ENCODE measurements around the gene MTCH1.
"Not testable (repeated sequence)": the region's sequence is repeated elsewhere in the genome, so short reads cannot be mapped to it uniquely, and the experiment has no call there.

The MTCH1 gene

DNA sequence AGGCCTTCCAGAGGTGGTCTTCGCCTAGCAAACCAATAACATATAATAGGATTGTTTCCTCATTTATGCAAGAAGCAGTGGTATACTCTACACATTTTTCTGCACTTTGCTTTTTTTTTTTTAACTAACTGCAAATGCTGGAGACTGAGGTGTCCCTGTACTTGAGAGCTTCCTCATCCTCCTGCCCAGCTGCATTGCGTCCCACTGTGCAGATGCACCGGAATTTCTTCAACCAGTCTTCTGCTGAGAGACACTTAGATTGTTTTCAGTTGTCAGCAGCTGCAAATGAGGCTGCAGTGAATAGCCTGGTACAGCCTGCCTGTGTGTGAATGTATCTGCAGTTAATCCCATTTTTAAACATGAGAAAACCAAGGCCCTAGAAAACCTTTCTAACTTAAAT lies 31.0 kb upstream of the MTCH1 start:
- DNase-seq: no peak

DNA sequence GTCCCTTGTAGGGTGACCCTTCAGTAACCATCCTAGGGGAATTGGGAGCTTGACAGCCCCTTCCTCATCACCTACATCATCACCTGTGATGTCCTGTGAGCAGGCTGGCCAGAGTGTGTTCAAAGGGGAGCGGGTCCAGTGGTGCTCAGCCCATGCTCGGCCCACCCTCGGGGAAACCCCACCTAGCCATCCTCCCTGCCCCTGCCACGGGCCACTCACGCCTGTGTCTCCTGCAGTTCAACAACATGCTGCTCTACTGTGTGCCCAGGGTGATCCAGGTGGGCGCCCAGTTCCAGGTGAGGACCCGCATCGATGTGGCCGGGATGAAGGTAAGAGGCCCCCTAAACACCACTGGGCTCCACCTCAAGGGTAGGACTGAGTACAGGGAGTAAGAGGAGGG lies 29.5 kb upstream of the MTCH1 start:
- no peak for DNase-seq

DNA sequence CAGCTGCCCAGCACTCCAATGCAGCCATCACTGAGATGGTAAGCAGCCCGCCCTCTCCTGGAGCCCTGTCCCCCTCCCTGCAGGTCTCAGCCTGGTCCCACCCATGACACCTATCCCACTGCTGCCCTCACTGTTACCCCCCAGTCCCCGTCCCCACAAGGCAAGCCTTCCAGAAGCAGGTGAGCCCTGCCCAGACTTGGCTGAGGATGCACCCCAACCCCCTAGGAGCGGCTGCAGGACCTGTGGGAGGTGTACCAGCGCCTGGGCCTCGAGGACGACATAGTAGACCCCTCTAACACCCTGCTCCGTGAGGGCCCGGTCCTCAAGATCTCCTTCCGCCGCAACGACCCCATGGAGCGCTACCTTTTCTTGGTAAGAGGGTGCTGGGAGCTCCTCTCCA lies 28.7 kb upstream of the MTCH1 start:
- no peak for DNase-seq

DNA sequence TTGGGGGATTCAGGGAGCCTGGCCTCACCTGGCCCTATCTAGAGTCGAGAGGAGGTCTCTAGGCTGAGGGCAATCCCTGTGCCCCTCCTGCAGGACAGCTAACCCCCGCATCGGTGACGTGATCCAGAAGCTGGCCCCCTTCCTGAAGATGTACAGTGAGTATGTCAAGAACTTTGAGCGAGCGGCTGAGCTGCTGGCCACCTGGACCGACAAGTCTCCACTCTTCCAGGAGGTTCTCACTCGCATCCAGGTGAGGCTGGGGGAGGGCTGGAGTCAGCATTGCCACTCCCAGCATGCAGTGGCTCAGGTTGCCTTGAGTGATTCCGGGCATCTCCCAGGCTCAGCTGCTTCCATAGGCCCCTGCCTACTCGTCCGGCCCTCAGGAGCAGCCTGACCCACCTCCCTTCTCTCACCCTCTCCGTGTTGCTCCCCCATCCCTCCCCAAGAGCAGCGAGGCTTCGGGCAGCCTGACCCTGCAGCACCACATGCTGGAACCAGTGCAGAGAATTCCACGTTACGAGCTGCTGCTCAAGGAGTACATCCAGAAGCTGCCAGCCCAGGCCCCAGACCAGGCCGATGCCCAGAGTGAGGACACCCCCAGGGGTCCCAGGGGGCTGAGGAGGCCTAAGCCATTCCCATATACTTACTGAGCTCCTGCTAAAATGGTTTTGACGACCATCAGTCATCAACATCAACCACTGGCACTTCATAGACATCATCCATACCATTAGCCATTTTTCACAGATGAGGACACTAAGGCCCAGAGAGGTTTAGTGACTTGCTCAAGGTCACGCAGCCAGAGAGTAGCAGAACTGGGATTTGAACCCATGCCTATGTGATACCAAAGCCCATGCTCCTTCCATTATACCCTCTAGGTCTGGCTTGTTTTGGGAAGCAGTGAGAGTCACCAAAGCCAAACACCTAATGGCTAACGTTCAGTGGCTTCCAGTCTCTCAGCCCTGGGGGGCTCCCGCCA lies 27.8 kb upstream of the MTCH1 start:
- DNase-seq: no peak

DNA sequence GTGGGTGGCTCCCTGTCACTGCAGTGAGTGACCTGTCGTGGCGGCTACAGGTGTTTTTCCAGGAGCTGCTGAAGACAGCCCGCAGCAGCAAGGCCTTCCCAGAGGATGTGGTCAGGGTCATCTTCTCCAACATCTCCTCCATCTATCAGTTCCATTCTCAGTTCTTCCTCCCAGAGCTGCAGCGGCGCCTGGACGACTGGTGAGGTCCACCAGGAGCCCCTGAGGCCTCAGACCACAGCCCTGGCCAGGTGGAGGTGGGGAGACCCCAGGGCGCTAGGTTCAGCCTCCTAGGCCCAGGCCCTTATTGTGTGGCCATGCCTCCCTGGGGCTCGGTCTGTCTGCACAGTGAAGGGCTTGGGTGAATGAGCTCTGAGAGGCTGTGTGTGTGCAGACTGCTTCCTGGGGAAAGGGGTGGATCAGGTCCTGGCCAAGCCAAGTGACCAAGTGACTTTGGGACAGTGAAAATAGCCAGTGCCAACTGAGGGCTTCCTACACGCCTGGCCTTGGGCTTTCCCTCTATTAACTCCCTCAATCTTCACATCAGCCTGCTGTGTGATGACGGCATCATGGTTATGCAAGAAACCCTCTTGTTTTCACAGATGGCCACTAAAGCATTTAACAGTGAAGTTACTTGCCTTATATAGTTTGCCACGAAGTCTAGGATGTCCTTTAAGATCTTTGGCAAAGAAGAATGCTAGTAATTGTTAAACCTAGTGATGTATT lies 25.8 kb upstream of the MTCH1 start:
- no peak for DNase-seq

DNA sequence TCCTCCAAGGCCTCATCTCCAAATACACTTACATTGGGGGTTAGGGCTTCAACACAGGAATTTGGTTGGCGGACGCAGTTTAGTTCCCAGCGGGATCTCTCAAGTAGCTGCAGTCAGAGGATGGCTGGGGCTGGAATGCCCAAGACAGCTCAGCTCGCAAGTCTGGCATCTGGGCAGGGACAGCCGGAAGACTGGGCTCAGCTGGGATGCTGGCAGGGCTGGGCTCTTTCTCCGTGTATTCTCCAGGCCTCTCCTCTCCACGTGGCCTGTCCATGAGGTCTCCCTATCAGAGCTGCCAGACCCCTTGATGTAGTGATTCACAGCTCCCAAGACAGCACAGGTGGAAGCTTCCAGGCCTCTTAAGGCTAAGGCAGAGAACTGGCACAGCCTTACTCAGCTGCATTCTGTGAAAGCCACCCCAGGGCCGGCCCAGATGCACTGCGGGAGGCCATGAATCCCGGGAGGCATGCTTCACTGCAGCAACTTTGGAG lies 24.5 kb upstream of the MTCH1 start:
- no peak for DNase-seq

DNA sequence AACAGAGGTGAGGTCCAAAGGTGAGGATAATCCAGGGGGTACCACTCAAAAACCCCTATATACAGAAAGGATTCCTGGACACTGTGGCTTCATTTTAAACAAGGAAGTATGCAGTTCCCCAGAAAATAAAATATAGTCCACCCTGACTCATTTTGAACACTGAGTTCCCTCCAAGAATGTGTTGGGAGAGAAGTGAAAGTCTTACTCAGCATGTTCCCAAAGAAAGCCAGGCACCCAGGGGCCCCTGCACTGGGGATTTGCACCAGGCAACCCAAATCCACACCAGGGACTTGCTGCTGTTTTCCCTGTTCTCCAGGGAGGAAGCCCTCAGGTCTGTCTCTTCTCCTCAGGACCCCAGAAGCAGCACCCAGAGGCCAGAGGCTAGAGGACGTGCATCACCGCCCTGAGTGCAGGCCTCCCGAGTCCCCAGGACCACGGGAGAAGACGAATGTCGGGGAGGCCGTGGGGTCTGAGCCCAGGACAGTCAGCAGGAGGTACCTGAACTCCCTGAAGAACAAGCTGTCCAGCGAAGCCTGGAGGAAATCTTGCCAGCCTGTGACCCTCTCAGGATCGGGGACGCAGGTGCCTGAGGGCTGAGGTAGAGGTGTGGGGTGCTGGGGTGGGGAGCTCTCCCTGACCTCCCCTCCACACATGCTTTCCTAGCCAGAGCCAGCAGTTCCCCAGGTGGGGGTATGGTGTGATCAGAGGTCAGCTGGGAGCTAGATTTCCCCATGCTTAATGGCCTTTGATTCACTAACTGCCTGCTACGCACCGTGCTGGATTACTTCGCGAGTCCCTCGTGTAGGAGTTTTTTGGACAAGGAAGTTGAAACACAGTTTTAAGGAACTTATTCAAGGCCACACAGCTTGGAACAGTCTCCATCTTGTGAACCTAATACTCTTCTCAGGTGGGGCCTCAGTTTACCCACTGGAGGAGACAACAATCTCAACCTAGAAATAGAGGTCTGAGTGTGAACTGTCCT lies 22.8 kb upstream of the MTCH1 start:
- no peak for DNase-seq

DNA sequence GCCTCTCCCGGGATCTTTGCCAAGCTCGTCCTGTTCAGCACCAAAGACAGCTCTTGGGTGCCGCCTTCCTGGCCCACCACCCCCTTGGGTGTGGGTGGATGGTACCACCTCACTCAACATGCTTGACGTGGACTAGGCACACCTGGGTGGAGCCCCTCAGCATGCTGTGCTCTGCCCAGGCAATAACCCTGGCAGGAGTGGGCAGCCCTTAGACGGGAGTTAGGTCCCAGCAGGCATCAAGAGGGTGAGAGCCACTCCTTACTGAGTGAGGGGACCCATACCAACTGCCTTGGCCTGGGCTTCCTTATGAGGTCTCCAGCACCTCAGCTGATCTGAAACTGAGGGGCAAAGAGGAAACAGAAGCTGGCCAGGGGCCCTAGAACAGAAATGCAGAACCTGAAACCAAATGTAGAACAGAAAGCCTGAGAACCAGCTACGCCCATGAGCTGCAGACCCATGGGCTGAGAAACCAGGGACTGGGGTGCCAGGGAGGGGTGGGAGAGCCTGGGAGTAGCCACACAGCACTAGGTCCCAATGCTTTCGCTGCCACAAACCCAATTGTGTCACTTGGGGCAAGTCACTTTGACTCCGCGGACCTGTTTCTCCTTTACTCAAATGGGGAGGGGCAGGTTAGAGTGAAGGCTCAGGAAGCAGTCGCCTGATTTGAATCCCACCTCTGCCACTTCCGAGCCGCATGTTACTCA lies 21.5 kb upstream of the MTCH1 start:
- no peak for DNase-seq

DNA sequence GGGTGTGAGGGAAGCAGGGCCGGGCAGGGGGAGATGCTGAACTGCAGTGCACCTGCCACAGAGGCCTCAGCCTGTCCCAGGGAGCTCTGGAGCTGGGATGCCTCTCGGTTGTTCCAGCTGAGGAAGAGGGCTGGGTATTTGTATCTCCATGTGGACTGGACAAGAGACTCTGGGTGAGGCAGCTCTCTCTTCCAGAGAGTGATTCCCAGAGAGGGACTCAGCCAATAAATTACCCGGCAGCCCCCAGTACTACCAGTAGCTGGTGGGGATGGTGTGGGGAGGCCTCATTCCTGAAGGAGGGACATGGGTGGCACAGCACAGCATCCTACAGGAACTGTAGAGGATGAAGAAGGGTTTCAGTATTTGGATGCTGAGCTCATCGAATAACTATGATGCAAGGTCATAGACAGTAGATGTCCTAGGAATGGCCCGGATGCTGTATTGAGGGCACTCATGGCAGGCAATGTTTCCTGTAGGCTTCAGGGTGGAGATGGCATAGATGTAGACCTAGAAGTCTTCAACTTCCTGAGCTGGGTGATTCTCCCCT lies 20.9 kb upstream of the MTCH1 start:
- no peak for DNase-seq

DNA sequence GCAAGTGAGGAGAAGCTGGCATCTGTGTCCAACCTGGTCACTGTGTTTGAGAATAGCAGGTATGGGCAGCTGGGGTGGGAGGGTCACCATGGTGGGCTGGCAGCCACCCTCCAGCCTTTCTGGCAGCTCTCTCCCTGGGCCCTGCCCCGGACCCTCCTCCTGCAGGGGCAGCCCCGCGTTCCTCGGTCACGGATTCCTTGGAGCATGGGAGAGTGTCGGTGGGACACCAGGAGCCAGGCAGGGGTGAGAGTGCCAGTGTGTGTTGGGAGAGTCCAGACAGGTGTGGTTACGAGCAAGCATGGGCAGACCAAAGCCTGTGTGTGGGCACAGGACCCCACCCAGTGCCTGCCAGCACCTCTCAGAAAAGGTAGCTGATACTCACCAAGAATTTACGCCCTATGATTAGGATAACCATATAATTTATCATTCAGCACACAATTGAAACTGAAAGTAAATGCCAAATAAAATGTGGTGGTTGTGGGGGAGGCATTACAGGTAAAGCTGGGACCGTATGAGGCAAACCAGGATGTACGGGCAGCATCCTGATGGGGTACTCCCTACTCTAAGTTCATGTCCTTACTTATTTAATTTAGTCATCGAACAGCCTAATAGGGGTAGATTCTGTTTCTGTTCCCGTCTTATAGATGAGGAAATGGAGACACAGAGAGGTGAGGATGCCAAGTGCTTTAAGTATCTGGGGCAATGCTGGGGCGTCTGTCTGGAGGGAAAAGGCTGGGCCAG lies 20.0 kb upstream of the MTCH1 start:
- no peak for DNase-seq

DNA sequence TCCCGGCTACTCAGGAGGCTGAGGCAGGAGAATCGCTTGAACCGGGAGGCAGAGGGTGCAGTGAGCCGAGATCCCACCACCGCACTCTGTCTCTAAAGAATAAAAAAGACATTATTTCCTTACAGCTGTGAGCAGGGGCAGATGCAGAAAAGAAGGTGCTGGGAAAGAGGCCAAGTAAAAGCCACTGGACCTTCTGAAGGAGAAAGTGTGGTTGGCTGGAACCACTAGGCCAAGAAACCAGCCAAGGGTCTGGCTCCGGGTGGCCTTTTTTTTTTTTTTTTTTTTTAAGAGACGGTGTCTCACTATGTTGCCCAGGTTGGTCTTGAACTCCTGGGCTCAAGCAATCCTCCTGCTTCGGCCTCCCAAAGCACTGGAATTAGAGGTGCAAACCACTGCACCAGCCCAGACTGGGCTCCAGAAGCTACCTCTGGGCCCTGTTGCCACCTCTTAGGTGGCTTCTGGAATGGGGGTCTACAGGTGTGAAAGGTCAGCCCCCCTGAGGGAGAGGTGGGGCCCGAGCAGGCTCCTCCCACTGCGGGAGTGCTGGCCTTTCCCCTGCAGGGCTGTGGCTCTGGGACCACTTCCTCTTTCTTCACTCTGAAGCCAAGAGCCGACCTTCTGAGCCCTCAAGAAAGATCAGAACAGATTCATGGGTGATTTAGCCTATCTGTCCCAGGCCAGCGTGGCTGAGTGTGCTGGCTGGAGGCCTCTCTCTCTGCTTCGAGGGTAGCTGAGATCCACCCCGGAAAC lies 19.2 kb upstream of the MTCH1 start, which contains the start of gene FGD2:
FGD2 (plus strand) TSS at position 595 of the 750 bp plus-strand sequence. CDS start 163 bp downstream, outside the sequence.
- no peak for DNase-seq

DNA sequence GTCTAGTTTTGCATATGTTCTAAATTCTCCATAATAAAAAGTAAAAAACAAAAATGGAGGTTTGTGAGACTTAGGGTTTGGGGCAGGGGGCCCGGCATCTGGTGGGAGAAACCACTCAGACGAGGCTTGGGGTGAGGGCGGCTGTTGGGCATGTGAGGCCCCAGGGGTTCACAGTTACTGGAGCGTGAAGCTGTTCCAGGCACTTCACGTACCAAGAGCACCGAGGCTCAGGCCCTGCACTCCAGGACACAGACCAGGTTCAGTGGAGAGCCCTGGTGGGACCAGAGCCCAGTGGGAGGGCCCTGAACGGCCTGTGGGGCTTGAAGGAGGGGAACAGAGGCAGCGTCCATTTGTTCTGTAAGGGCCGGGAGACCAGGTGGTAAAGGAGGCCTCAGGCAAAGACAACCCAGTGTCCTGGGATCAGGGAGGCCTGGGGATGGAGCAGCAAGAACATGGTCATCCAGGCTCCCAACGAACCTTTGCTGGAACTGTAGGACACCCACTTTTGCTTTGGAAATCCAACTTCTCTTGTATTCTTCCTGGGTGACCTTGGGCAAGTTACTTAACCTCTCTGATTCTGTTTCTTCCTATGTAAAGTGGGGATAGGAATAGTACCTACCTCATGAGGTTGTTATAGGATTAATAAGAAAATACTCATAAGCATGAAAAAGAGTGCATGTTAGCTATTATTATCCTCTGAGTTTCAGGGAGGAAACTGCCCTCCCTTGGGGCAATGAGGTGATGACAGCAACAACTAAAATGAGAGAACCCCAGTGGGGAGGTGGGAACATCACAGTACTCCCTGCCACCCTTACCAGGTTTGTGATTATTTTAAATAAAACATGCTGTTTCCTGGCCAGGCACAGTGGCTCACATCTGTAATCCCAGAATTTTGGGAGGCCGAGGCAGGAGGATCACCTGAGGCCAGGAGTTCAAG lies 18.3 kb upstream of the MTCH1 start:
- no peak for DNase-seq

DNA sequence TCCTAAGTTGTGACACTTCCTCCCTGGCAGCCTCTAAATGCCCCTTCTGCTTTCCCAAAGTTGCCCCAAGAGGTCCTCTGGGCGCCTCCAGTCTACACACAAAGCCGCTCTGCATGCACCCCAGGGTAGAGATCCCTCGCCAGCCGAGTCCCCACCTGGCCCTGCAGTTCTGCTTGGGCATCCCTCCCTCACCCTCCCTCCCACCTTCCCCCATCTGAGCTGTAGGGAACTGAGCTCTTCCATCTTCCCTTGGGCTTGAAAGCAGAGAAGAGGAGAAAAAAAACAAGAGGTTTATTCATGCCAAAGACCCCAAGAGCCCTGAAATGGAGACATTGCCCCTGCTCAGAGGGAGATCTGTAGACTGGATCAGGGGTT lies 13.7 kb upstream of the MTCH1 start:
- no peak for DNase-seq

DNA sequence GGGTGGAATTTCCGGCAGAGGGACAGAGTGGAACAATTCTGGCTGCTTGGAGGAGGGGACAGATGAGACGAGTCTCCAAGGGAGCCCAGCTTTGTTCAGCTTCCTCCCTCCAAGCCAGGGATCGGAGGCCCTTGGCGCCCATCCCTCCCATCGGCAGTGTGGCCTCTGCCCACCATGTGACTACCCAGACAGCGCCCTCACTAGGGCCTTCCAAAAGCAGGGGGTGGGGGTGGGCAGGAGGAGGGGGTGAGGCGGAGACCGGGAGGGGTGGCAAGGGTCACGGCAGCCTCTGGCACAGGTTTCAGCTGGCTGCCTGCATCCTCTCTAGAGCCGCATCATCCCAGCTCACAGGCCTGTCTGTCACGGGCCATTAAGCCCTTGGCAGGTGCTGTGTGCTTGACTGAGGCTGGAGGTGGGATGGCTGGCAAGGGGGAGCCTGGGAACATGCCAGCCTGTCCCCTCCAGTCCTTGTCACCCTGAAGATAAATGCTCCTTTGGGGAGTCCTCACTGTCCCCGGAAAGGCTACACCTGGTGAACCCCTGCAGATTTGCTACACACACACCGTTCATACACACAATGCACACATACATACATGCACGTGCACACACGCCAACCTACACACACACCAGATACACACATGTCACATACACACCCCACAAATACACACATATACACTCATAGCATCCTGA lies 13.2 kb upstream of the MTCH1 start:
- DNase-seq: no peak

DNA sequence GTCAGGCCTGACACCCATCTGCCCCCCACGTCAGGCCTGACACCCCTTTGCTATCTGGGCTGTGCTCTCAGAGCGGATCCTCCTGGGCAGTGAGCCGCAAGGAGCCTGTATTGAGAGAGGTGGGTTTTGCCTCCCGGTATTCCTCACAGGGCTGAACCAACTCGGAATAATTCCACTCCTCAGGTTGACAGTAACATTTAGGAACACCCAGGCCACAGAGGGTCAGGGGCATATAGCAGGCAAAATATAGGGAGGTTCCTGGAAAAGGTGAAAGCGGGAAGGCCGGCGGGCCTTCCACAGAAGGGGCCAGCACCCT lies 12.7 kb upstream of the MTCH1 start:
- no peak for DNase-seq

DNA sequence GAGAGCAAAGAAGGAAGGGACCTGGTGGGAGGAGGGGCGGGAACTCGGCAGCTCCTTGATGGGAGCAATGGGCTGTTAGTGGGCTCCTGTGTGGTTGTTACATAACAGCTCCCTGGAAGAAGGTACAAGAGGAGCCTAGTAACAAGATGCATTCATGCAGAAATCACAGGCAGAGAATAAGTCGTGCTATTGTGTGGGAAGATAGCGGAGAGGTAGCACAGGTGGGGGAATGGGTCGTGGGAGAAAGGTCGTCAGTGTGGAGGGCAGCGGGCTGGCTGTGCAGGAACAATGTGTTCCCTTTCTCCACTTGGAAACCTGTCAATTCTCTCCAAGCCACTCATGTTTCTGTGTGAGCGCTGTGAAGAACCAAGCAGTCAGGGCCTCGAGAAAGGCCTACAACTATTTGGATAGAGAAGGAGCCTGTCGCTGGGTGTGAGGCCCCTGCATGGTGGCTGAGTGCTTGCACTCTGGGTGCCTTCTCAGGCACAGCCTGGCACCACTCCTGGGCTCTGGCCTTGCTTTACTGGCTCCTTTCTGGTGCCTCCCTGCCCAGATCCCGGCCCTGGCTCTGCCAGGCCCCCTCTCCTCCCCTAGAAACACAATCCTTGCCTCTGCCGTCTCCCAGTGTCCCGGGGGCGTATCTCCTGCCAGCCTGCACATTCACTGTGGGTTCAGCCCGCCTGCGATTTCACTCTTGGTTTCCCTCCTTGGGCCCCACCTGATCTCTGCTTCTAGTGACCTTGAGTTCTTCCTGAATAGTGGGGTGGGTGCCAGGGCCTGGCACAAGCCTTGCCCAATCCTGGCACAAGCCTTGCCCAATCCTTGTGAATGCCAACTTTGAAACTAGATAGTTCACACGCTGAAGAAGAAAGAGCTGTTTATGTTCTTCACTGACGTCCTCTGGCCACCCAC lies 12.1 kb upstream of the MTCH1 start:
- no peak for DNase-seq

DNA sequence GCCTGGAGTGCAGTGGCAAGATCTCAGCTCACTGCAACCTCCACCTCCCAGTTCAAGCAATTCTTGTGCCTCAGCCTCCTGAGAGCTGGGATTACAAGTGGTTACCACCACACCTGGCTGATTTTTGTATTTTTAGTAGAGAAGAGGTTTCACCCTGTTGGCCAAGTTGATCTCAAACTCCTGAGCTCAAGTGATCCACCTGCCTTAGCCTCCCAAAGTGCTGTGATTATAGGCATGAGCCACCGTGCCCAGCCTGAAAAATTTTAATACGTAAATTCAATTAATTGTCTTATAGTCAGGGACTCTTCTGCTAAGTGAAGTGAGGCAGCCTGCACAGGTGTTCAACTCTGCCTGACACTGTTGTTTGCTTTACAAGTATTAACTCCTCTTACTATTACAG lies 4.4 kb upstream of the MTCH1 start:
- not testable (repeated sequence) for DNase-seq
